Caki2 (cell line): ENCODE data around the gene TIMM13. TPM values are rescaled to one million over a fixed set of nuclear protein-coding genes. Genes with fewer than 3 reads are reported as not detected.
"Not testable (repeated sequence)": the region's sequence is repeated elsewhere in the genome, so short reads cannot be mapped to it uniquely, and the experiment has no call there.

Source experiments
- DNase-seq: peaks from one replicate; pipeline ENCODE4 v3.0.0-alpha.2; 2015; ENCODE audit warnings: low read depth
- in situ Hi-C: cut with HindIII; loops from 2 replicates; pipeline ENCODE4 v1.10.0; 2016; ENCODE audit warnings: low sequenced_read_pairs, low pct_unique_long_range_greater_than_20kb, mixed read lengths
- total RNA-seq: library from RNA; depleted of rRNA; stranded (reverse); fragments of >200 nt; shearing (Covaris generic); gene quantifications from 2 replicates; pipeline ENCODE4 v1.2.3, GENCODE V29; 2014; ENCODE audit warnings: low replicate concordance

The TIMM13 gene
- total RNA-seq, 1 experiment from 2014 or later: 31.9 TPM

GRCh38 chr19:2395293-2395829 lies 32.0 kb downstream of the TIMM13 start:
- DNase-seq, in situ Hi-C loops: not testable (repeated sequence)

- no peak for DNase-seq
- in situ Hi-C loops: no loop called here
Observed at GRCh38 chr19:2394442-2395292, 32.7 kb downstream of the TIMM13 start.

- in situ Hi-C loops: no loop called here
- DNase-seq: no peak
Observed at GRCh38 chr19:2394054-2394441, 33.3 kb downstream of the TIMM13 start.

GRCh38 chr19:2392899-2393298 lies 34.5 kb downstream of the TIMM13 start:
- DNase-seq, in situ Hi-C loops: not testable (repeated sequence)

- no peak for DNase-seq
- in situ Hi-C loops: no loop called here
Observed at GRCh38 chr19:2392366-2392765, 35.0 kb downstream of the TIMM13 start.

GRCh38 chr19:2391118-2391725 lies 36.2 kb downstream of the TIMM13 start:
- in situ Hi-C loops: no loop called here

GRCh38 chr19:2389594-2389993 lies 37.8 kb downstream of the TIMM13 start:
- DNase-seq: no peak
- in situ Hi-C loops: no loop called here

More at GRCh38 chr19:2391118-2391725, 36.2 kb downstream of the TIMM13 start:
- peak; percentile 48 for DNase-seq

- in situ Hi-C loops: no loop called here
- no peak for DNase-seq
Observed at GRCh38 chr19:2387367-2388288, 39.8 kb downstream of the TIMM13 start.

- peak; percentile 91 for DNase-seq
- in situ Hi-C loops: no loop called here
Observed at GRCh38 chr19:2385053-2385721, 42.2 kb downstream of the TIMM13 start.

- in situ Hi-C loops: no loop called here
- no peak for DNase-seq
Observed at GRCh38 chr19:2382530-2383222, 44.7 kb downstream of the TIMM13 start.

- in situ Hi-C loops: no loop called here
Observed at GRCh38 chr19:2381148-2381820, 46.1 kb downstream of the TIMM13 start.

GRCh38 chr19:2380567-2380966 lies 46.8 kb downstream of the TIMM13 start:
- in situ Hi-C loops: no loop called here
- DNase-seq: no peak

More at GRCh38 chr19:2381148-2381820, 46.1 kb downstream of the TIMM13 start:
- no peak for DNase-seq

- no peak for DNase-seq
- in situ Hi-C loops: no loop called here
Observed at GRCh38 chr19:2376784-2377519, 50.4 kb downstream of the TIMM13 start.
